GM12892 (cell line): Measurements from ENCODE around the gene CACNA2D1.

Source experiments
- POLR2A ChIP-seq: IDR thresholded peaks from 2 replicates; pipeline ENCODE4 v1.6.1; 2011; ENCODE audit warnings: low read depth, low read length, control low read depth
- POLR2AphosphoS5 ChIP-seq: IDR thresholded peaks from 2 replicates; pipeline ENCODE4 v1.6.1; 2011; ENCODE audit warnings: low read depth, low read length, control low read depth
- TAF1 ChIP-seq: IDR thresholded peaks from 2 replicates; pipeline ENCODE4 v1.6.1; 2011; ENCODE audit warnings: low read depth, mild to moderate bottlenecking, control low read depth, low read length, borderline replicate concordance

DNA sequence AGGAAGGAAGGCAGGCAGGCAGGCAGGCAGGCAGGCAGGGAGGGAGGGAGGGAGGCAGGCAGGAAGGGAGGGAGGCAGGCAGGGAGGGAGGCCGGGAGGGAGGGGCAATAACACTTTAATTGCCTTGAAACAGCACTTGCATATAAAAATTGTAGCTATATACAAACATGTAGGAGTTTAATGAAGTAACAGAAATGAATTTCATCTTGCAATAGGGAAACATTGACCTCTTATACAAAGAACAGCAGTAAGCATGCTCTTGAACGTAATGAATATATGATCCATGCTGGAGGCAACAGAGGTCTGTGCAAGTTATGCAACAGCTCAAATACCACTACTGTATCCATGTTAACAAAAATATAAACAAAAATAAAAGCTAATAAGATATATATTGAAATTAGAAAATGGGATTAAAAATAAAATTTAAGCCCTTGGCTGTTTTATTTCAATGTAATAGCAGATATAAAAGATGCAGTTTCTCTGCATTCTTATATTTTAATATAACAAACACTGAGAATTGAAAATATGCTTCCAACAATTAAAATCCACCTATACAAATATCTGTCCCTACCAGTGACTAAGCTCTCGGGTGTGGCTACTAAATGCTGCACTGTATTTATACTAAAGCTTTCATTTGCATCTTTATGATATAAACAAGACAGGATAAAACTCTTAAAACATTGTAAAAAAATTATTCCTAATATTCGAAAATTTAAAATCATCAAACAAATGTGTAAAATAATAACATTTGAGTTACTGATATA lies 50.3 kb downstream of the CACNA2D1 start:
- TF ChIP-seq POLR2AphosphoS5 (no peak), POLR2A (no peak), TAF1 (no peak)
